ENCODE data around the gene NLRP3. TPM values are rescaled to one million over a fixed set of nuclear protein-coding genes. Genes with fewer than 3 reads are reported as not detected.
"Not testable (repeated sequence)": the region's sequence is repeated elsewhere in the genome, so short reads cannot be mapped to it uniquely, and the experiment has no call there.

NLRP3 gene
- total and polyA plus RNA-seq, 2 experiments from 2014 or later = 0.28 to 0.76 TPM

- Histone ChIP-seq H3K36me3 (ENCODE audit: low read depth) (no peaks in the 10 kb centered on the region), H3K4me2 (ENCODE audit: unreplicated experiment) (no peak overlapping the region), H3K9ac (no peak overlapping the region), H4K20me1 (ENCODE audit: insufficient read depth) (no peaks in the 10 kb centered on the region), H3K9me2 (ENCODE audit: insufficient read depth) (no peaks in the 10 kb centered on the region), H3K9me3 (ENCODE audit: low read depth) (no peaks in the 10 kb centered on the region), H3K27me3 (replicated peaks; ENCODE audit: insufficient read depth) (no peaks in the 10 kb centered on the region), H3K4me1 (ENCODE audit: insufficient read depth) (0 out of 2 replicates have a peak, but pooled peaks cover 5% of the 10 kb centered on the region), H3F3A (ENCODE audit: insufficient read depth) (no peaks in the 10 kb centered on the region), H3K4me3 (no peak overlapping the region), H2AFZ (no peak overlapping the region), H3K79me2 (ENCODE audit: insufficient read depth) (no peaks in the 10 kb centered on the region), H3K27ac (no peak overlapping the region)
- in situ Hi-C loops (cut with MboI) = no loop called here
- WGBS, 2 experiments (ENCODE audit: low coverage in 1 of 2, low lambda C conversion rate in 2 of 2, missing lambda C conversion rate in 2 of 2) = 88 to 90% methylated on average over 14 of the region's 14 CpGs
- DNase-seq = no peak
- TF ChIP-seq EZH2phosphoT487 (IDR thresholded peaks at IDR 0.05; ENCODE audit: insufficient read depth, low read depth) (no peak), EZH2 (IDR thresholded peaks at IDR 0.05; ENCODE audit: insufficient read depth, poor library complexity, severe bottlenecking) (no peak)
Measured at GRCh38 chr1:247375747-247376146, 40.2 kb upstream of the NLRP3 start.

DNA sequence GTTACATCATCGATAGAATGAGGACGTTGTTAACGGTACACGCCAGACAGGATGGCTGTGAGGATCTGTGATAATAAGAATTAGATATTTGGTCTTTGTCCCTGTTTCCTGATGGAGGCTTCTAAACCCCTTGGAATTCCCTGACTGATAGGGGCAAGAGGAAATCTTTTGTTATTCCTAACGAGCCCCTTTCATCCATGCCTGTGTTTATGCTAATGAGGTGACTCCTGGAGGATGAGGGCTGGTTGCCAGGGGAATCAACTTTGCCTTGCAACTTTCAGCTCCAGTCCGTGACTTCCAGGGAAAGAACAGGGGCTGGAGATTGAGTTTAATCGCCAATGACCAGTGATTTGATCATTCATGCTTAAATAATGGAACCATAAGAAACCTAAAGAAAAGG lies 39.3 kb upstream of the NLRP3 start:
- Histone ChIP-seq H4K20me1 (ENCODE audit: insufficient read depth) (no peaks in the 10 kb centered on the region), H3K9me3 (ENCODE audit: low read depth) (no peaks in the 10 kb centered on the region), H3K27ac (no peak overlapping the region), H3K9ac (no peak overlapping the region), H3K27me3 (replicated peaks; ENCODE audit: insufficient read depth) (no peaks in the 10 kb centered on the region), H3K79me2 (ENCODE audit: insufficient read depth) (no peaks in the 10 kb centered on the region), H3K4me3 (no peak overlapping the region), H3K9me2 (ENCODE audit: insufficient read depth) (no peaks in the 10 kb centered on the region), H3K4me1 (ENCODE audit: insufficient read depth) (no peaks in the 10 kb centered on the region), H2AFZ (no peak overlapping the region), H3K4me2 (ENCODE audit: unreplicated experiment) (no peak overlapping the region), H3F3A (ENCODE audit: insufficient read depth) (no peaks in the 10 kb centered on the region), H3K36me3 (ENCODE audit: low read depth) (no peaks in the 10 kb centered on the region)
- 29 to 33% methylated on average over 7 of the region's 7 CpGs for WGBS, 2 experiments (ENCODE audit: low coverage in 1 of 2, low lambda C conversion rate in 2 of 2, missing lambda C conversion rate in 2 of 2)
- in situ Hi-C loops (cut with MboI) = no loop called here
- DNase-seq = no peak
- no peak for TF ChIP-seq EZH2 (IDR thresholded peaks at IDR 0.05; ENCODE audit: insufficient read depth, poor library complexity, severe bottlenecking)
- TF ChIP-seq EZH2phosphoT487 (IDR thresholded peaks at IDR 0.05; ENCODE audit: insufficient read depth, low read depth) = no peak

GRCh38 chr1:247377656-247378055 lies 38.3 kb upstream of the NLRP3 start:
- H3K36me3 ChIP-seq (ENCODE audit: low read depth); H2AFZ ChIP-seq; DNase-seq; H3K9me3 ChIP-seq (ENCODE audit: low read depth); H3K4me1 ChIP-seq (ENCODE audit: insufficient read depth); H3F3A ChIP-seq (ENCODE audit: insufficient read depth); H3K9ac ChIP-seq; H3K4me2 ChIP-seq (ENCODE audit: unreplicated experiment); in situ Hi-C loops (cut with MboI); H3K79me2 ChIP-seq (ENCODE audit: insufficient read depth); H3K4me3 ChIP-seq; H3K27ac ChIP-seq; H3K9me2 ChIP-seq (ENCODE audit: insufficient read depth); H3K27me3 ChIP-seq (replicated peaks; ENCODE audit: insufficient read depth); H4K20me1 ChIP-seq (ENCODE audit: insufficient read depth): not testable (repeated sequence)
- 52 to 58% methylated on average over 7 of the region's 7 CpGs for WGBS, 2 experiments (ENCODE audit: low coverage in 1 of 2, low lambda C conversion rate in 2 of 2, missing lambda C conversion rate in 2 of 2)

DNA sequence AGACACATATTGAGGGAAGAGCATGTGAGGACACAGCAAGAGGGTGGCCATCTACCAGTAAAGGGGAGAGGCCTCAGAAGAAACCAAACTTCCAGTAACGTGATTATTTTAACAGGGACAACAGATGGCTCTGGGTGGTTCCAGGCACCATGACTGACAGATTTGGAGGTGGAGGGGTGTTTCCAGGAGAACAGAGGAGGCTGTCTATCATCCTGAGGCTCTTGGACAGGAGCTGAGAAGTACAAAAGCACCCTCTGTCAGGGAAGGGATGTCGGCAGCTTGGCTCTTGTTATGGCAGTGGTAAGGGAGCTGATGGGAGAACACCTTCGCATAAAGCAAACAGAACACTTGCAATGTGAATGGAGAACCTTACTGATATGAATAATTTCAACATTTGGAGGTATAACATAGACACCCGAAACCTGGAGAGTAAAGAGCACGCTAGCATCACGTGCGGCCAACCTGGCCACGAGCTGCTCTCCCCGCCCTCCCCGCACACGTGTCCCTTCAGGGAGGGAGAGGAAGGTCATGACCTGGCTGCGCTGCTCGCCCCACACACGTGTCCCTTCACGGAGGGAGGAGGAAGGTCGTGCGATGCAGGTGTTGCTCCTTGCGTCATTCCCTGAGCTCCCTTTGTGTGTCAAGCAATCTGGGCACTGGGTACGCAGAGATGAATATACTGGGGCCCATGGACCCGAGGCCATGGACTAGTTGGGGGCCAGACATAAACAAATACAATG lies 37.5 kb upstream of the NLRP3 start:
- no peaks in the 10 kb centered on the region for H3K79me2 ChIP-seq (ENCODE audit: insufficient read depth)
- in situ Hi-C loops (cut with MboI) = no loop called here
- TF ChIP-seq EZH2 (IDR thresholded peaks at IDR 0.05; ENCODE audit: insufficient read depth, poor library complexity, severe bottlenecking) = no peak
- no peak for TF ChIP-seq EZH2phosphoT487 (IDR thresholded peaks at IDR 0.05; ENCODE audit: insufficient read depth, low read depth)

More for the DNA sequence above, 37.5 kb upstream of the NLRP3 start:
- no peak overlapping the region for H3K4me3 ChIP-seq
- no peak overlapping the region for H2AFZ ChIP-seq
- no peaks in the 10 kb centered on the region for H3K36me3 ChIP-seq (ENCODE audit: low read depth)
- 66% methylated on average over 20 of the region's 20 CpGs for WGBS, 2 experiments (ENCODE audit: low coverage in 1 of 2, low lambda C conversion rate in 2 of 2, missing lambda C conversion rate in 2 of 2)
- H4K20me1 ChIP-seq (ENCODE audit: insufficient read depth) = no peaks in the 10 kb centered on the region
- no peaks in the 10 kb centered on the region for H3K4me1 ChIP-seq (ENCODE audit: insufficient read depth)
- no peaks in the 10 kb centered on the region for H3F3A ChIP-seq (ENCODE audit: insufficient read depth)
- H3K4me2 ChIP-seq (ENCODE audit: unreplicated experiment) = no peak overlapping the region
- no peak for DNase-seq
- H3K9ac ChIP-seq = no peak overlapping the region
- H3K9me2 ChIP-seq (ENCODE audit: insufficient read depth) = no peaks in the 10 kb centered on the region
- no peaks in the 10 kb centered on the region for H3K9me3 ChIP-seq (ENCODE audit: low read depth)
- no peaks in the 10 kb centered on the region for H3K27me3 ChIP-seq (replicated peaks; ENCODE audit: insufficient read depth)
- H3K27ac ChIP-seq = no peak overlapping the region
